Measurements from ENCODE around the gene HMCN1. TPM values are rescaled to one million over a fixed set of nuclear protein-coding genes. Genes with fewer than 3 reads are reported as not detected.

The HMCN1 gene
- total and polyA plus RNA-seq, 9 donors: 1.4 to 26.6 (median 3.8) TPM

- WGBS, 3 donors: 85 to 95% (median 85%) methylated on average over 1 of the region's 1 CpG
- no peaks in the 10 kb centered on the region for H3K36me3 ChIP-seq
- no peaks in the 10 kb centered on the region for H3K4me1 ChIP-seq (ENCODE audit: insufficient read depth)
- no peaks in the 10 kb centered on the region for H3K27me3 ChIP-seq
- intact Hi-C loops (cut with DNase I): no loop called here
- TF ChIP-seq CTCF (IDR thresholded peaks at IDR 0.05) (no peak), POLR2A (IDR thresholded peaks at IDR 0.05) (no peak), EP300 (IDR thresholded peaks at IDR 0.05) (no peak)
- DNase-seq: no peak
- no peak overlapping the region for H3K4me3 ChIP-seq
- H3K9me3 ChIP-seq: no peaks in the 10 kb centered on the region
- no peak overlapping the region for H3K27ac ChIP-seq
Measured at GRCh38 chr1:185921636-185922035, 187.4 kb downstream of the HMCN1 start.

GRCh38 chr1:185926588-185926987, 192.4 kb downstream of the HMCN1 start:
- no peak for DNase-seq
- Histone ChIP-seq H3K27ac (no peak overlapping the region), H3K9me3 (no peaks in the 10 kb centered on the region), H3K27me3 (no peaks in the 10 kb centered on the region), H3K4me1 (ENCODE audit: insufficient read depth) (no peaks in the 10 kb centered on the region), H3K4me3 (no peak overlapping the region), H3K36me3 (no peaks in the 10 kb centered on the region)
- intact Hi-C loops (cut with DNase I): no loop called here
- TF ChIP-seq CTCF (IDR thresholded peaks at IDR 0.05) (no peak), POLR2A (IDR thresholded peaks at IDR 0.05) (no peak), EP300 (IDR thresholded peaks at IDR 0.05) (no peak)
- 80 to 92% (median 92%) methylated on average over 3 of the region's 3 CpGs for WGBS, 3 donors

GRCh38 chr1:185929776-185930175, 195.6 kb downstream of the HMCN1 start:
- Histone ChIP-seq H3K9me3 (no peaks in the 10 kb centered on the region), H3K27ac (no peak overlapping the region), H3K4me3 (no peak overlapping the region)

GRCh38 chr1:185931438-185931837, 197.2 kb downstream of the HMCN1 start:
- Histone ChIP-seq H3K27me3 (no peaks in the 10 kb centered on the region), H3K27ac (no peak overlapping the region), H3K4me1 (ENCODE audit: insufficient read depth) (no peaks in the 10 kb centered on the region), H3K36me3 (no peaks in the 10 kb centered on the region), H3K4me3 (no peak overlapping the region), H3K9me3 (no peaks in the 10 kb centered on the region)
- TF ChIP-seq EP300 (IDR thresholded peaks at IDR 0.05) (no peak), CTCF (IDR thresholded peaks at IDR 0.05) (no peak), POLR2A (IDR thresholded peaks at IDR 0.05) (no peak)
- no peak for DNase-seq
- intact Hi-C loops (cut with DNase I): no loop called here
- 97 to 99% (median 97%) methylated on average over 2 of the region's 2 CpGs for WGBS, 3 donors

More at GRCh38 chr1:185929776-185930175, 195.6 kb downstream of the HMCN1 start:
- Histone ChIP-seq H3K36me3 (no peaks in the 10 kb centered on the region), H3K27me3 (no peaks in the 10 kb centered on the region), H3K4me1 (ENCODE audit: insufficient read depth) (no peaks in the 10 kb centered on the region)
- TF ChIP-seq EP300 (IDR thresholded peaks at IDR 0.05) (no peak), POLR2A (IDR thresholded peaks at IDR 0.05) (no peak), CTCF (IDR thresholded peaks at IDR 0.05) (no peak)
- WGBS, 3 donors: 66 to 91% (median 75%) methylated on average over 1 of the region's 1 CpG
- DNase-seq: no peak
- intact Hi-C loops (cut with DNase I): no loop called here
